IMR-90 (cell line): ENCODE data around the gene ZNF432. TPM values are rescaled to one million over a fixed set of nuclear protein-coding genes. Genes with fewer than 3 reads are reported as not detected.

Source experiments
- ATAC-seq: fragments of 200-7000 bp; cut with Tn5 transposase; 2 replicates; pipeline ENCODE4 v1.9.1; 2020; ENCODE audit warnings: low read depth, mild to moderate bottlenecking, moderate library complexity
- BruUV-seq: library from RNA; stranded (reverse); fragments of 400-500 nt; replicated peaks from 2 replicates; lab custom pipeline; 2021; lab: Mats Ljungman, UMichigan
- CTCF ChIA-PET: fragments of 300-600 bp; formaldehyde crosslinking; extraction: SDS; loops from one replicate; lab custom pipeline; 2021; ENCODE audit warnings: antibody characterized with exemption; lab: Yijun Ruan, JAX
- POLR2A ChIA-PET: fragments of 300-600 bp; sonication (Branson Sonifier 250); formaldehyde crosslinking; loops from one replicate; lab custom pipeline; 2022; ENCODE audit warnings: antibody characterized with exemption; ENCODE audit not compliant: unreplicated experiment; lab: Charles Lee
- DNase-seq: peaks from one replicate; pipeline ENCODE4 v3.0.0; 2013
- H2AFZ ChIP-seq: replicated peaks from 2 replicates; pipeline ENCODE3; 2013; ENCODE audit warnings: low read length, mild to moderate bottlenecking; ENCODE audit not compliant: poor library complexity
- H2AK5ac ChIP-seq: 2 replicates; pipeline ENCODE4 v1.6.1; 2013; ENCODE audit warnings: low read depth, low read length, inconsistent platforms
- H2AK9ac ChIP-seq: replicated peaks from 2 replicates; pipeline ENCODE3; 2013; ENCODE audit warnings: mild to moderate bottlenecking, low read depth, low read length, moderate library complexity; ENCODE audit not compliant: poor library complexity
- H2BK120ac ChIP-seq: 2 replicates; pipeline ENCODE4 v1.6.1; 2013; ENCODE audit warnings: low read depth, low read length, inconsistent platforms
- H2BK15ac ChIP-seq: 3 replicates; pipeline ENCODE4 v1.6.1; 2013; ENCODE audit warnings: low read depth, low read length, inconsistent platforms
- H2BK20ac ChIP-seq: 2 replicates; pipeline ENCODE4 v1.6.1; 2013; ENCODE audit warnings: low read depth, mild to moderate bottlenecking, inconsistent platforms, low read length, moderate library complexity
- H2BK5ac ChIP-seq: 2 replicates; pipeline ENCODE4 v1.6.1; 2013; ENCODE audit warnings: mild to moderate bottlenecking, low read depth, low read length, inconsistent platforms; ENCODE audit not compliant: poor library complexity, severe bottlenecking
- H3K14ac ChIP-seq: replicated peaks from 2 replicates; pipeline ENCODE4 v1.6.1; 2013; ENCODE audit warnings: low read depth, low read length, inconsistent platforms
- H3K18ac ChIP-seq: 2 replicates; pipeline ENCODE4 v1.6.1; 2013; ENCODE audit warnings: low read depth, low read length, control low read depth
- H3K23ac ChIP-seq: 2 replicates; pipeline ENCODE4 v1.6.1; 2013; ENCODE audit warnings: low read depth, low read length, inconsistent platforms
- H3K27ac ChIP-seq: 2 replicates; pipeline ENCODE4 v1.5.1; 2013; ENCODE audit warnings: mild to moderate bottlenecking, control low read depth, low read length; ENCODE audit not compliant: insufficient read depth
- H3K27me3 ChIP-seq: 2 replicates; pipeline ENCODE4 v1.6.1; 2013; ENCODE audit warnings: low read length; ENCODE audit not compliant: control insufficient read depth, insufficient read depth
- H3K36me3 ChIP-seq: 2 replicates; pipeline ENCODE4 v1.6.1; 2013; ENCODE audit warnings: low read length, mixed read lengths; ENCODE audit not compliant: control insufficient read depth, insufficient read depth
- H3K4ac ChIP-seq: 2 replicates; pipeline ENCODE4 v1.6.1; 2013; ENCODE audit warnings: low read depth, low read length, inconsistent platforms
- H3K4me1 ChIP-seq: 2 replicates; pipeline ENCODE4 v1.6.1; 2013; ENCODE audit warnings: low read length, mixed read lengths; ENCODE audit not compliant: control insufficient read depth, insufficient read depth
- H3K4me2 ChIP-seq: 2 replicates; pipeline ENCODE4 v1.6.1; 2013; ENCODE audit warnings: low read depth, mild to moderate bottlenecking, control low read depth, low read length, moderate library complexity
- H3K4me3 ChIP-seq: 2 replicates; pipeline ENCODE4 v1.5.1; 2013; ENCODE audit warnings: low read depth, mild to moderate bottlenecking, control low read depth, low read length, moderate library complexity; ENCODE audit not compliant: insufficient read depth
- H3K56ac ChIP-seq: 2 replicates; pipeline ENCODE4 v1.6.1; 2013; ENCODE audit warnings: low read length, inconsistent platforms; ENCODE audit not compliant: insufficient read depth; ENCODE audit errors: extremely low read depth
- H3K79me1 ChIP-seq, 2 experiments: 2 replicates each; pipeline ENCODE4 v1.6.1; 2013; ENCODE audit warnings: low read length in 2 of 2, inconsistent platforms in 1 of 2, low read depth in 1 of 2
- H3K9ac ChIP-seq: 2 replicates; pipeline ENCODE4 v1.6.1; 2013; ENCODE audit warnings: low read depth, low read length, control low read depth
- H3K9me1 ChIP-seq: 2 replicates; pipeline ENCODE4 v1.6.1; 2013; ENCODE audit warnings: low read length, inconsistent platforms; ENCODE audit not compliant: insufficient read depth
- H3K9me3 ChIP-seq: 2 replicates; pipeline ENCODE4 v1.6.1; 2013; ENCODE audit warnings: low read length; ENCODE audit not compliant: control insufficient read depth, insufficient read depth
- H4K20me1 ChIP-seq: 2 replicates; pipeline ENCODE4 v1.6.1; 2013; ENCODE audit warnings: low read length, inconsistent platforms; ENCODE audit not compliant: insufficient read depth
- H4K5ac ChIP-seq: 2 replicates; pipeline ENCODE4 v1.6.1; 2013; ENCODE audit warnings: mild to moderate bottlenecking, low read depth, low read length, control low read depth
- H4K8ac ChIP-seq, 2 experiments: 2 replicates each; pipeline ENCODE4 v1.6.1; 2013; ENCODE audit warnings: low read depth in 2 of 2, low read length in 2 of 2, control low read depth in 1 of 2, inconsistent platforms in 1 of 2
- H4K91ac ChIP-seq: 2 replicates; pipeline ENCODE4 v1.6.1; 2013; ENCODE audit warnings: low read depth, low read length, inconsistent platforms; ENCODE audit not compliant: insufficient read depth
- BHLHE40 ChIP-seq: fragments of 150-350 bp; IDR thresholded peaks from 2 replicates; pipeline ENCODE4 v1.6.1; 2016; ENCODE audit warnings: mild to moderate bottlenecking, low read depth, low read length
- MXI1 ChIP-seq: IDR thresholded peaks from 2 replicates; pipeline ENCODE4 v1.6.1; 2012; ENCODE audit warnings: low read depth, mild to moderate bottlenecking, low read length, moderate library complexity, borderline replicate concordance
- POLR2A ChIP-seq: IDR thresholded peaks from 2 replicates; pipeline ENCODE4 v1.6.1; 2012; ENCODE audit warnings: mild to moderate bottlenecking, low read depth, low read length
- RFX5 ChIP-seq: IDR thresholded peaks from 2 replicates; pipeline ENCODE4 v1.8.0; 2012; ENCODE audit warnings: low read depth, mild to moderate bottlenecking, low read length, moderate library complexity
- WGBS, 2 experiments: methylation state at CpG; one replicate each; pipeline versions ENCODE4 v1.1.5 to v1.1.7; 2013; ENCODE audit warnings: missing lambda C conversion rate in 2 of 2; ENCODE audit not compliant: insufficient read length in 1 of 2; ENCODE audit errors: extremely low coverage in 2 of 2; 5-methylcytosine and 5-hydroxymethylcytosine counted together
- dilution Hi-C: fragments of 300-500 bp; cut with HindIII; formaldehyde crosslinking; loops from one replicate; pipeline ENCODE4 v1.14.3; 2018; ENCODE audit warnings: low sequenced_read_pairs; ENCODE audit not compliant: unreplicated experiment
- in situ Hi-C: fragments of 300-500 bp; cut with MboI; formaldehyde crosslinking; loops from 3 replicates; pipeline ENCODE4 v1.14.3; 2019; ENCODE audit warnings: low sequenced_read_pairs, inconsistent platforms, mixed read lengths
- intact Hi-C: fragments of 100-400 bp; cut with micrococcal nuclease; formaldehyde crosslinking; loops from 2 replicates; pipeline ENCODE4 v1.10.0; 2022
- polyA plus RNA-seq, 3 experiments: library from polyadenylated mRNA; depleted of rRNA; stranded (reverse); fragments of >200 nt; gene quantifications; 2 replicates each; pipeline ENCODE4 v1.2.3, GENCODE V29; 2012; ENCODE audit warnings: low replicate concordance in 1 of 3
- total RNA-seq: library from RNA; depleted of rRNA; stranded (reverse); fragments of >200 nt; gene quantifications from 2 replicates; pipeline ENCODE4 v1.2.3, GENCODE V29; 2012
- TF ChIP-seq, protein P1 (sequence below): fragments of 150-350 bp; IDR thresholded peaks from 2 replicates; pipeline ENCODE4 v1.6.1; 2017; ENCODE audit warnings: mild to moderate bottlenecking, antibody characterized with exemption, low read length, low read depth

The ZNF432 gene
- total and polyA plus RNA-seq, 2 of the 4 experiments (the other 2 are of a cell fraction) = 4.5 to 12.4 TPM

DNA sequence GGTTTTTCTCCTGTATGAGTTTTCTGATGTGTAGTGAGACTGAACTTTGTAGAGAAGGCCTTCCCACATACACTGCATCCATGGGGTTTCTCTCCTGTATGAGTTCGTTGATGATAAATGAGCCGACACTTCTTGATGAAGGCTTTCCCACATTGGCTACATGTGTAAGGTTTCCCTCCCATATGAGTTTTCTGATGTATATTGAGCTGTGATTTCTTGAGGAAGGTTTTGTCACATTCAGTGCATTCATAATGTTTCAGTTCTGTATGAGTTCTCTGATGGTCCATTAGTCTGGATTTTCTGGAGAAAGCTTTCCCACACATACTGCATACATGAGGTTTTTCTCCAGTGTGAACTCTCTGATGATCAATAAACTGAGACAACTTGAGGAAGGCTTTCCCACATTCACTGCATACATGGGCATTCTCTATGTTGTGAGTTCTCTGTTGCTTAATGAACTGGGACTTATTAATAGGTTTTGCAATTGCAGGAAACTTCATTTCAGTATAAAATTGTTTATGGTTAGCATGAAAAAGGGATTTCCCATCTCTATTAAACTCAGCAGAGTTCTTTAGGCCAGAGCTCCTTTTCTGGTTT is 54.5 kb downstream of the ZNF432 start:
- Histone ChIP-seq H2AK5ac (no peak overlapping the region), H2BK20ac (no peak overlapping the region), H2AK9ac (no peak overlapping the region), H2AFZ (no peak overlapping the region), H2BK5ac (no peak overlapping the region), H2BK120ac (no peak overlapping the region), H3K9me3 (peaks cover 60% of the 10 kb centered on the region), H3K36me3 (peaks cover 31% of the 10 kb centered on the region), H3K4me2 (no peak overlapping the region), H3K56ac (no peak overlapping the region), H3K18ac (no peak overlapping the region), H4K20me1 (no peaks in the 10 kb centered on the region), H3K14ac (no peak overlapping the region), H3K27me3 (no peaks in the 10 kb centered on the region), H4K5ac (no peak overlapping the region), H3K27ac (no peak overlapping the region), H4K8ac (no peak overlapping the region), H3K79me1 (no peaks in the 10 kb centered on the region; a peak in 1 of 4 replicates), H3K9me1 (no peaks in the 10 kb centered on the region), H3K9ac (no peak overlapping the region), H3K23ac (no peak overlapping the region), H4K91ac (no peak overlapping the region), H3K4me1 (no peaks in the 10 kb centered on the region), H3K4ac (no peak overlapping the region), H3K4me3 (no peak overlapping the region), H2BK15ac (no peak overlapping the region)
- dilution Hi-C loops = no loop called here
- DNase-seq = no peak
- CTCF ChIA-PET = no interaction called here
- POLR2A ChIA-PET = no interaction called here
- no peak for ATAC-seq
- intact Hi-C loops = no loop called here
- no TSS peak for BruUV-seq
- in situ Hi-C loops = no loop called here
- no CpG with 5 or more reads among the region's 2 CpGs for WGBS, 2 experiments
- TF ChIP-seq, protein P1, sequence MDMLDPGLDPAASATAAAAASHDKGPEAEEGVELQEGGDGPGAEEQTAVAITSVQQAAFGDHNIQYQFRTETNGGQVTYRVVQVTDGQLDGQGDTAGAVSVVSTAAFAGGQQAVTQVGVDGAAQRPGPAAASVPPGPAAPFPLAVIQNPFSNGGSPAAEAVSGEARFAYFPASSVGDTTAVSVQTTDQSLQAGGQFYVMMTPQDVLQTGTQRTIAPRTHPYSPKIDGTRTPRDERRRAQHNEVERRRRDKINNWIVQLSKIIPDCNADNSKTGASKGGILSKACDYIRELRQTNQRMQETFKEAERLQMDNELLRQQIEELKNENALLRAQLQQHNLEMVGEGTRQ = no peak
- TF ChIP-seq RFX5 (no peak), POLR2A (no peak), MXI1 (no peak), BHLHE40 (no peak)
